ENCODE data around the gene TRAPPC10.
"Not testable (repeated sequence)": the region's sequence is repeated elsewhere in the genome, so short reads cannot be mapped to it uniquely, and the experiment has no call there.

The TRAPPC10 gene

DNA sequence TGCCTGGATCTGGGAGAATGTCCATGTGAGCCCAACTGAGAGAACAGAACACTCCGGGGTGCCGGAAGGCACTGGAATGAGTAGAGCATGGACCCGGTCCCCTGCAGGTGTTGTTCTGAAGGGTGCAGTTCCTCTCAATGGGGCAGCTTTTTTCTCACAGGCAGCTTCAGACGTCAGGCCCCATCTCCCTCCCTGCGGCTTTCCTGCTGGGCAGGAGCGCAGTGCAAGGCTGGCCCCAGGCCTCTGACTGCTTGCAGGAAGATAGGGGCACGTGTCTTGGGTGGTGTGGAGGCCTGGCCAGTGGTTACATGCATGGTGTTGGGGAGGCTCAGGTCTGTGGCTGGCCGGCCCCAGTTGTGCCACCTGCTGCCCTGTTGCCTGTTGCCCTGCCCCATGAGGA, 131.9 kb downstream of the TRAPPC10 start:
- DNase-seq (ENCODE audit: low read depth in 2 of 2): not testable (repeated sequence)

- DNase-seq (ENCODE audit: low read depth in 2 of 2): not testable (repeated sequence)
These were observed 132.9 kb downstream of the TRAPPC10 start for GRCh38 chr21:44144784-44145602.

DNA sequence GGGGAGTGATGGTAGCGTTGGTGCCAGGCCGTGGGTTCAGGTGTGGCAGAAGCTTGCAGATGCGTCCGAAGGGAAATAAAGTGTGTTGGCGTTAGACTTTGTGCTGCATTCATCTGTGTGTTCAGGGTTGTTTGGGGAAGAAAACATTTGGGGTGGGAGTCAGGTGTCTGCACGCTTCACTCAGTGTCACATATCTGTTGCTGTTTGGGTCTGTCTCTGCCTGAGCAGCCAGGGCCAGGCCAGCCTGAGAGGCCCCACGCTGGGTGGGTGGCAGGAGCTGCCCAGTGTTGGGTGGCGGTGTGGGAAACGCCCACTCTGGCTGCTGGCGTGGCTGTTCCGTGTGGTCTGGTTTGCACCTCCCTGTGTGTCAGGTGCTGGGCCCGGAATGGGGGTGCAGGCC, 133.5 kb downstream of the TRAPPC10 start:
- DNase-seq (ENCODE audit: low read depth in 2 of 2): not testable (repeated sequence)

DNA sequence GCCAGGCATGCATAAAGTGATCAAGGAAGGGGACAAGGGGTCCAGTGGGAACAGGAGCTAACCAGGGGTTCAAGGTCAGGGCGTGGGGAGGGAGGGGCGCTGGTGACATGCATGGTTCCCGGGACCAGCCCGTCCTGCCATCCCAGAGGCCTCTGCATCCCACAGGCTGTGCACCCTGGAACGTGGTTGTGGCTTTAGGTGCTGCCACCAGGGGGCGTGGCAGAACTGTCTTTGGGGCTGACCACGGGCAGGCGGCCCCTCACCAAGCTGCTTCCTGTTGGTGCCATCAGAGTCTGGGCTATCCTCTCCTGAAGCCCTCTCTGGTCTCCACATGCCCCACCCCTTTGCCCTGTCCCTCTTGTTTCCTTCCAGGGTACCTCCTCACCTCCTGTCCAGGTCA, 135.0 kb downstream of the TRAPPC10 start:
- DNase-seq (ENCODE audit: low read depth in 2 of 2): not testable (repeated sequence)

DNA sequence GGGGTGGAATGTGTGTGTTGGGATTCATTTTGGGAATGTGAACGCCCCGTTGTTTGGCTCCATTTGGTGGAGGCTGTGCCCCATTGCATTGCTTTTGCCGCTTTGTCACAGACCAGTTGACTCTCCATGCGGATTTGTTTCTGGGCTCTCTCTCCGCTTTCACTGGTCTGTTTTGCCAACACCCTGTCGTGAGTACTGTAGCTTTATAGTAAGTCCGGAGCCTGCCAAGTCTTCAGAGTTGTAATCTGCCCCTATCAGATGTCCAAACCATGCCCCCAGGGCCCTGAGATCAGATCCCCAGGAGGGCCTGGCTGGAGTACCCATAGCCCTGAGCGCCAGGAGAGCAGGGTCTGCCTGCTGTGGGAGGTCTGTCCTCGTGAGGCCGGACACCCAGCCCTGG, 138.1 kb downstream of the TRAPPC10 start:
- DNase-seq (ENCODE audit: low read depth in 2 of 2): not testable (repeated sequence)

GRCh38 chr21:44153214-44153888, 141.2 kb downstream of the TRAPPC10 start:
- not testable (repeated sequence) for DNase-seq (ENCODE audit: low read depth in 2 of 2)

GRCh38 chr21:44153889-44154228, 141.8 kb downstream of the TRAPPC10 start:
- DNase-seq (ENCODE audit: low read depth in 2 of 2): not testable (repeated sequence)

DNA sequence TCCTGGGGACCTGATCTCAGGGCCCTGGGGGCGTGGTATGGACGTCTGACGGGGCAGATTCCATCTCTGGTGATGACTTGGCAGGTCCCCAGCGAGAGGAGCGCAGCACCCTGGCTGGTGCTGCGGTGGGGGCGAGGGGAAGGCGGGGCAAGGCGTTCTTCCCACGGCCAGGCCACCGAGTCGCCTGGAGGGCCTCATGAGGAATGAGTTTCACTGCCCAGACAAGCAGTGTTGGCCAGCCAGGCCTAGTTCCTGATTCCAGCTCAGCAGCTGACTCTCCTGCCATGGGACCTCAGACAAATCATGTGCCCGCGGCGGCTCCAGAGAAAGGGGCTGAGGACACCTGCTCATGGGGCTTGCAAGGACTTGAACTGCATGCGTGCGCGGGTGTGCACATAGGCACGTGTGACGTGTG, 142.7 kb downstream of the TRAPPC10 start:
- not testable (repeated sequence) for DNase-seq (ENCODE audit: low read depth in 2 of 2)

DNA sequence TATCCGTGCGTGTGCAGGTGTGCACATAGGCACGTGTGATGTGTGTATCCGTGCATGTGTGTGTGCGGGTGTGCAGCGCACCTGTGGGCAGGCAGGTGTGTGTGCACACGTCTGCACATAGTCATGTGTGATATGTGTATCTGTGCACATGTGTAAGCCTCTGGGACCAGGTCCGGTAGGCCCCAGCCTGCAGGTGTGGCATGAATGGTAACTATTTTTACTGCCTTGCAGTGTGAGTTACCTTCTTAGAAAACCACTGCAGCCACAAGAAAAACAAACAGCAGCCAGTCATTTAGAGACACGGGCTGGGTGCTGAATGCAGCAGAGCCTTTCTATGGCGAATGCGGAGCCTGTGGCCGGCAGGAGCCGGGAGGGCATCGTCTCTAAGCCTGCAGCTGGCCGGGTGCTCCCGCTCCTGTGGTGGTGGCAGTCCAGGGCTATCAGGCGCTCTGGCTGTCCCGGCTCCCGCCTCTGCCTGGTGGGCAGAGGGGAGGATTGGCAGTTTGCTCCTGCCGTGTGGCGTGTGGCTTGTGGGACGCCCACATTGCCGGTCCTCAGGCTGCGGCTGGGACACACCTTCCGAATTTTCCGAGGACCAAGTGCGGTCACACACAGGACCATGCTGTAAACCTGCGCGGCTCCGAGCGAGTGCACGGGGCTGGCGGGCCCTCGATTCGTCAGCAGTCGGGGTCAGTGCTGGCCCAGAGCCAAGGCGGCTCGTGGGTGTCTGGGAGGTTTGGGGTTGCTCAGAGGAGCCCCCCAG, 143.3 kb downstream of the TRAPPC10 start:
- not testable (repeated sequence) for DNase-seq (ENCODE audit: low read depth in 2 of 2)

DNA sequence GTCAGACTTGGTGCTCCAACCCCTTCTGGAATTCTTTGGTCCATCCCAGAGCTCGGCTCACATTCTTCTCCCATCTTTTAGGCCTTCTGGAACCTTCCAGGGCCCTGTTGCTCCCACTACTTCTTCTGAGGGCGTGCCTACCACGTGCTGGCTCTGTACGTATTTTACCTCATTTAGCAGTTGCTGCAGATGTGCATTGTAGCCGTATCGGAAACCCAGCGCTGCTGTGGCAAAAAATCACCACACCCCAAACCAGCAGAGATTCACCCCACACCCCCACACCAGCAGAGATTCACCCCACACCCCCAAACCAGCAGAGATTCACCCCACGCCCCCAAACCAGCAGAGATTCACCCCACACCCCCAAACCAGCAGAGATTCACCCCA, 143.9 kb downstream of the TRAPPC10 start:
- DNase-seq (ENCODE audit: low read depth in 2 of 2): not testable (repeated sequence)
